AG09309 (cell line): ENCODE results near the gene STMN3.

Experiments used
- DNase-seq: peaks from one replicate; pipeline ENCODE4 v3.0.0-alpha.2; 2010; ENCODE audit warnings: low read depth
- H3K4me3 ChIP-seq: 2 replicates; pipeline ENCODE4 v1.5.1; 2011; ENCODE audit warnings: mild to moderate bottlenecking, low read depth, low read length, moderate library complexity; ENCODE audit not compliant: control insufficient read depth
- CTCF ChIP-seq: IDR thresholded peaks from 2 replicates; pipeline ENCODE4 v1.5.1; 2011; ENCODE audit warnings: mild to moderate bottlenecking, low read depth, low read length, inconsistent platforms; ENCODE audit not compliant: insufficient read depth, control insufficient read depth; ENCODE audit errors: missing control alignments

STMN3 gene

GRCh38 chr20:63691711-63692435 is 38.6 kb upstream of the STMN3 start:
- no peak for TF ChIP-seq CTCF
- no peak overlapping the region for H3K4me3 ChIP-seq
- no peak for DNase-seq

GRCh38 chr20:63690898-63691710 is 37.9 kb upstream of the STMN3 start:
- no peak for TF ChIP-seq CTCF
- no peak overlapping the region for H3K4me3 ChIP-seq

GRCh38 chr20:63690003-63690897 is 37.0 kb upstream of the STMN3 start:
- TF ChIP-seq CTCF = no peak
- DNase-seq = no peak
- H3K4me3 ChIP-seq = no peak overlapping the region

More at GRCh38 chr20:63690898-63691710, 37.9 kb upstream of the STMN3 start:
- DNase-seq = no peak

GRCh38 chr20:63689046-63690002 is 36.1 kb upstream of the STMN3 start:
- no peak for DNase-seq
- TF ChIP-seq CTCF = no peak
- H3K4me3 ChIP-seq = no peak overlapping the region

- no peak for TF ChIP-seq CTCF
Measured at GRCh38 chr20:63688228-63689045, 35.2 kb upstream of the STMN3 start.

More at GRCh38 chr20:63688228-63689045, 35.2 kb upstream of the STMN3 start:
- no peak overlapping the region for H3K4me3 ChIP-seq
- DNase-seq = no peak
